Esophagus (tissue), 2 donors: Measurements from ENCODE around the gene TIGD6. TPM values are rescaled to one million over a fixed set of nuclear protein-coding genes. Genes with fewer than 3 reads are reported as not detected.
"Not testable (repeated sequence)": the region's sequence is repeated elsewhere in the genome, so short reads cannot be mapped to it uniquely, and the experiment has no call there.

ENCODE experiments used
- H3K27ac ChIP-seq, 2 donors: one replicate each; pipeline ENCODE4 v1.5.1; 2013; ENCODE audit warnings: low read depth in 2 of 2, mild to moderate bottlenecking in 2 of 2, inconsistent platforms in 1 of 2, low read length in 1 of 2, moderate library complexity in 1 of 2
- H3K27me3 ChIP-seq, 2 donors: one replicate each; pipeline ENCODE4 v1.6.1; 2013; ENCODE audit warnings: low read length in 2 of 2, control low read depth in 1 of 2, mild to moderate bottlenecking in 1 of 2; ENCODE audit not compliant: insufficient read depth in 2 of 2, control insufficient read depth in 1 of 2
- H3K36me3 ChIP-seq, 2 donors: one replicate each; pipeline ENCODE4 v1.6.1; 2013; ENCODE audit warnings: low read length in 1 of 2; ENCODE audit not compliant: control insufficient read depth in 2 of 2, insufficient read depth in 2 of 2
- H3K4me1 ChIP-seq, 2 donors: one replicate each; pipeline ENCODE4 v1.6.1; 2013; ENCODE audit warnings: low read length in 1 of 2; ENCODE audit not compliant: control insufficient read depth in 2 of 2, insufficient read depth in 2 of 2
- H3K4me3 ChIP-seq, 2 donors: one replicate each; pipeline ENCODE4 v1.5.1; 2013; ENCODE audit warnings: low read length in 2 of 2, mild to moderate bottlenecking in 2 of 2, low read depth in 1 of 2, moderate library complexity in 1 of 2
- H3K9me3 ChIP-seq, 2 donors: one replicate each; pipeline ENCODE4 v1.6.1; 2013; ENCODE audit warnings: mild to moderate bottlenecking in 2 of 2, low read depth in 1 of 2, low read length in 1 of 2, moderate library complexity in 1 of 2; ENCODE audit not compliant: control insufficient read depth in 2 of 2, insufficient read depth in 1 of 2
- WGBS, 2 donors: extraction: QIAGEN DNeasy Blood & Tissue Kit; methylation state at CpG; one replicate each; pipeline ENCODE4 v1.1.7; 2013; 5-methylcytosine and 5-hydroxymethylcytosine counted together
- polyA plus RNA-seq, 2 donors: library from polyadenylated mRNA; stranded (reverse); fragments of 200-250 nt; gene quantifications; one replicate each; pipeline ENCODE4 v1.2.3, GENCODE V29; 2013
- donor health status: healthy with polysubstance abuse.
- donor health status: Bipolar disorder and iron deficiency.

The TIGD6 gene
- polyA plus RNA-seq, 2 donors: 2.1 to 2.5 TPM

GRCh38 chr5:150035139-150035895, 34.9 kb upstream of the TIGD6 start:
- Histone ChIP-seq H3K36me3 (peaks cover 23 to 33% of the 10 kb centered on the region in 2 donors), H3K27ac (no peak overlapping the region)
- WGBS, 2 donors: 81 to 84% methylated on average over 7 of the region's 7 CpGs

GRCh38 chr5:150034662-150035061, 34.2 kb upstream of the TIGD6 start:
- Histone ChIP-seq H3K9me3 (no peaks in the 10 kb centered on the region), H3K4me1 (peaks cover 0 to 2% of the 10 kb centered on the region in 2 donors), H3K27ac (no peak overlapping the region), H3K36me3 (peaks cover 23 to 33% of the 10 kb centered on the region in 2 donors), H3K27me3 (no peaks in the 10 kb centered on the region), H3K4me3 (no peak overlapping the region)
- WGBS, 2 donors: 79 to 89% methylated on average over 4 of the region's 4 CpGs

More at GRCh38 chr5:150035139-150035895, 34.9 kb upstream of the TIGD6 start:
- no peaks in the 10 kb centered on the region for H3K9me3 ChIP-seq
- no peak overlapping the region for H3K4me3 ChIP-seq
- peaks cover 0 to 2% of the 10 kb centered on the region in 2 donors for H3K4me1 ChIP-seq
- no peaks in the 10 kb centered on the region for H3K27me3 ChIP-seq

GRCh38 chr5:150033334-150033733, 32.9 kb upstream of the TIGD6 start:
- no peak overlapping the region for H3K4me3 ChIP-seq
- peaks cover 0 to 2% of the 10 kb centered on the region in 2 donors for H3K4me1 ChIP-seq
- H3K27ac ChIP-seq: no peak overlapping the region
- H3K27me3 ChIP-seq: no peaks in the 10 kb centered on the region
- WGBS, 2 donors: 93 to 96% methylated on average over 4 of the region's 4 CpGs
- H3K9me3 ChIP-seq: no peaks in the 10 kb centered on the region
- H3K36me3 ChIP-seq: peaks cover 23 to 33% of the 10 kb centered on the region in 2 donors

- not testable (repeated sequence) for H3K27ac ChIP-seq, H3K4me1 ChIP-seq, H3K27me3 ChIP-seq, H3K9me3 ChIP-seq, H3K4me3 ChIP-seq
- WGBS, 2 donors: 61 to 71% methylated on average over 1 of the region's 1 CpG
- peaks cover 14 to 18% of the 10 kb centered on the region in 2 donors for H3K36me3 ChIP-seq
These were observed 27.6 kb upstream of the TIGD6 start for GRCh38 chr5:150028047-150028446.

- no peaks in the 10 kb centered on the region for H3K27me3 ChIP-seq
- 94 to 96% methylated on average over 4 of the region's 4 CpGs for WGBS, 2 donors
- peaks cover 0 to 2% of the 10 kb centered on the region in 2 donors for H3K4me1 ChIP-seq
- peaks cover 10 to 11% of the 10 kb centered on the region in 2 donors for H3K36me3 ChIP-seq
- no peaks in the 10 kb centered on the region for H3K9me3 ChIP-seq
- H3K27ac ChIP-seq: no peak overlapping the region
- no peak overlapping the region for H3K4me3 ChIP-seq
These were observed 26.3 kb upstream of the TIGD6 start for GRCh38 chr5:150026682-150027172.

GRCh38 chr5:150024346-150024984, 24.0 kb upstream of the TIGD6 start:
- no peaks in the 10 kb centered on the region for H3K27me3 ChIP-seq

GRCh38 chr5:150023136-150023535, 22.7 kb upstream of the TIGD6 start:
- Histone ChIP-seq H3K27me3 (no peaks in the 10 kb centered on the region), H3K4me3 (no peak overlapping the region), H3K27ac (peak overlapping the region in 1 of 2 donors; percentile 17), H3K36me3 (peaks cover 8 to 17% of the 10 kb centered on the region in 2 donors), H3K9me3 (no peaks in the 10 kb centered on the region), H3K4me1 (peaks cover 0 to 2% of the 10 kb centered on the region in 2 donors)
- WGBS, 2 donors: 88 to 95% methylated on average over 1 of the region's 1 CpG

More at GRCh38 chr5:150024346-150024984, 24.0 kb upstream of the TIGD6 start:
- WGBS, 2 donors: 79 to 82% methylated on average over 9 of the region's 9 CpGs
- Histone ChIP-seq H3K27ac (no peak overlapping the region), H3K4me1 (peaks cover 0 to 2% of the 10 kb centered on the region in 2 donors), H3K9me3 (no peaks in the 10 kb centered on the region), H3K36me3 (peaks cover 8 to 13% of the 10 kb centered on the region in 2 donors), H3K4me3 (no peak overlapping the region)

- WGBS, 2 donors: 86 to 91% methylated on average over 2 of the region's 2 CpGs
- Histone ChIP-seq H3K27ac (peak overlapping the region in 1 of 2 donors; percentile 39), H3K9me3 (no peaks in the 10 kb centered on the region), H3K4me3 (no peak overlapping the region), H3K27me3 (no peaks in the 10 kb centered on the region), H3K4me1 (peaks cover 0 to 2% of the 10 kb centered on the region in 2 donors), H3K36me3 (peaks cover 8 to 15% of the 10 kb centered on the region in 2 donors)
These were observed 22.2 kb upstream of the TIGD6 start for GRCh38 chr5:150022681-150023080.

GRCh38 chr5:150022158-150022531, 21.7 kb upstream of the TIGD6 start:
- Histone ChIP-seq H3K4me3 (no peak overlapping the region), H3K9me3 (no peaks in the 10 kb centered on the region), H3K4me1 (peaks cover 0 to 2% of the 10 kb centered on the region in 2 donors), H3K36me3 (peaks cover 8 to 15% of the 10 kb centered on the region in 2 donors), H3K27me3 (no peaks in the 10 kb centered on the region), H3K27ac (peak overlapping the region; percentile 39 to 82)
- 34 to 54% methylated on average over 1 of the region's 1 CpG for WGBS, 2 donors
